ENCODE results near the gene WNT8B. TPM values are rescaled to one million over a fixed set of nuclear protein-coding genes. Genes with fewer than 3 reads are reported as not detected.

WNT8B gene
- total RNA-seq, 4 donors from 2014 or later = 0.28 TPM; not detected in 3

- no peak overlapping the region for H3K27ac ChIP-seq
- no peak overlapping the region for H3K4me3 ChIP-seq
- peaks cover 0 to 4% of the 10 kb centered on the region in 2 donors for H3K27me3 ChIP-seq
- no peaks in the 10 kb centered on the region for H3K9me3 ChIP-seq
- no peak for TF ChIP-seq CTCF (IDR thresholded peaks at IDR 0.05)
- TF ChIP-seq POLR2A (IDR thresholded peaks at IDR 0.05) = no peak
- no peak for DNase-seq
- no peaks in the 10 kb centered on the region for H3K36me3 ChIP-seq
- intact Hi-C loops (cut with DNase I; ENCODE audit: low total_unique reads) = loop anchor here (2.0 kb wide), 1 partner anchor 30 kb away; no protein-coding TSS in a partner anchor
- no peaks in the 10 kb centered on the region for H3K4me1 ChIP-seq
These were observed 13.9 kb upstream of the WNT8B start for GRCh38 chr10:100448951-100449350.

GRCh38 chr10:100468322-100468721 lies 5.5 kb downstream of the WNT8B start:
- Histone ChIP-seq H3K9me3 (no peaks in the 10 kb centered on the region), H3K27ac (no peak overlapping the region), H3K36me3 (no peaks in the 10 kb centered on the region), H3K4me3 (no peak overlapping the region), H3K4me1 (no peaks in the 10 kb centered on the region), H3K27me3 (no peaks in the 10 kb centered on the region)
- intact Hi-C loops (cut with DNase I; ENCODE audit: low total_unique reads) = no loop called here
- TF ChIP-seq POLR2A (IDR thresholded peaks at IDR 0.05) = no peak
- no peak for TF ChIP-seq CTCF (IDR thresholded peaks at IDR 0.05)
- DNase-seq = no peak

GRCh38 chr10:100468978-100469377 lies 6.2 kb downstream of the WNT8B start:
- no peak for DNase-seq
- no peaks in the 10 kb centered on the region for H3K9me3 ChIP-seq
- no peak for TF ChIP-seq CTCF (IDR thresholded peaks at IDR 0.05)
- no peak for TF ChIP-seq POLR2A (IDR thresholded peaks at IDR 0.05)
- intact Hi-C loops (cut with DNase I; ENCODE audit: low total_unique reads) = no loop called here
- no peak overlapping the region for H3K27ac ChIP-seq
- H3K4me3 ChIP-seq = no peak overlapping the region
- H3K36me3 ChIP-seq = no peaks in the 10 kb centered on the region
- no peaks in the 10 kb centered on the region for H3K4me1 ChIP-seq
- no peaks in the 10 kb centered on the region for H3K27me3 ChIP-seq

GRCh38 chr10:100469756-100470155 lies 6.9 kb downstream of the WNT8B start:
- no peaks in the 10 kb centered on the region for H3K4me1 ChIP-seq
- no peak overlapping the region for H3K27ac ChIP-seq
- H3K9me3 ChIP-seq = no peaks in the 10 kb centered on the region
- H3K4me3 ChIP-seq = no peak overlapping the region
- intact Hi-C loops (cut with DNase I; ENCODE audit: low total_unique reads) = no loop called here
- H3K27me3 ChIP-seq = no peaks in the 10 kb centered on the region
- H3K36me3 ChIP-seq = no peaks in the 10 kb centered on the region
- no peak for DNase-seq
- TF ChIP-seq CTCF (IDR thresholded peaks at IDR 0.05) (no peak), POLR2A (IDR thresholded peaks at IDR 0.05) (no peak)

GRCh38 chr10:100470367-100470766 lies 7.6 kb downstream of the WNT8B start:
- no peaks in the 10 kb centered on the region for H3K36me3 ChIP-seq
- no peaks in the 10 kb centered on the region for H3K27me3 ChIP-seq
- DNase-seq = no peak
- no peaks in the 10 kb centered on the region for H3K9me3 ChIP-seq
- intact Hi-C loops (cut with DNase I; ENCODE audit: low total_unique reads) = no loop called here
- H3K4me1 ChIP-seq = no peaks in the 10 kb centered on the region
- no peak for TF ChIP-seq POLR2A (IDR thresholded peaks at IDR 0.05)
- TF ChIP-seq CTCF (IDR thresholded peaks at IDR 0.05) = no peak
- no peak overlapping the region for H3K27ac ChIP-seq
- H3K4me3 ChIP-seq = no peak overlapping the region

All from uterus (tissue), 4 donors.